ENCODE measurements around the gene TMEM109. TPM values are rescaled to one million over a fixed set of nuclear protein-coding genes. Genes with fewer than 3 reads are reported as not detected.

Gene TMEM109
- total RNA-seq, 1 experiment from 2014 or later, result 26.8 TPM

DNA sequence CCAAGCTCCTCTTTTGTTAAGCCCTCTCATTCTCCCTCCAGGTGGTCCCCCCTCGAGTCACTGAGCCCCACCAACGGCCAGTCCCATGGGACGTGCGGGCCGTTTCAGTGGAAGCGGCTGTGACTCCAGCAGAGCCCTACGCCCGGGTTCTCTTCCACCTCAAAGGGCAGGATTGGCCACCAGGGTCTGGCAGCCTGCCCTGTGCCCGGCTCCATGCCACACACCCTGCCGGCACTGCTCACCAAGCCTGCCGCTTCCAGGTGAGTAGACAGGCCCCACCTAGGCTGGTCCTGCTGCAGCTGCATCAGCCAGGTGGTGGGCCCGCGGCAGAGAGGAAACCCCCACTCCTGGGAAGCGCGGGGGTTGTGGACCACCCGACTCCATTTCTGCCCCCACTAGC, 13.6 kb downstream of the TMEM109 start:
- Mint-ChIP-seq H3K27ac (no peak overlapping the region), H3K36me3 (peaks cover 19% of the 10 kb centered on the region), H3K27me3 (ENCODE audit: low read depth) (no peaks in the 10 kb centered on the region; the same call in 1 of the 2 replicates), H3K4me3 (no peak overlapping the region), H3K9me3 (no peaks in the 10 kb centered on the region), H3K4me1 (peaks cover 20% of the 10 kb centered on the region)
- ChIA-PET CTCF (interaction anchor here (2.0 kb wide), 1 partner anchor 12 kb away, joined by 4 read pairs; no protein-coding TSS in a partner anchor), POLR2A (no interaction called here)
- ATAC-seq (no peak), DNase-seq (ENCODE audit: low spot score) (no peak)
- TF ChIP-seq, protein P1, sequence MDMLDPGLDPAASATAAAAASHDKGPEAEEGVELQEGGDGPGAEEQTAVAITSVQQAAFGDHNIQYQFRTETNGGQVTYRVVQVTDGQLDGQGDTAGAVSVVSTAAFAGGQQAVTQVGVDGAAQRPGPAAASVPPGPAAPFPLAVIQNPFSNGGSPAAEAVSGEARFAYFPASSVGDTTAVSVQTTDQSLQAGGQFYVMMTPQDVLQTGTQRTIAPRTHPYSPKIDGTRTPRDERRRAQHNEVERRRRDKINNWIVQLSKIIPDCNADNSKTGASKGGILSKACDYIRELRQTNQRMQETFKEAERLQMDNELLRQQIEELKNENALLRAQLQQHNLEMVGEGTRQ (CRISPR knock-in tag; IDR thresholded peaks at IDR 0.05), result no peak
- TF ChIP-seq SP1 (CRISPR knock-in tag; conservative IDR thresholded peaks at IDR 0.05) (no peak), FOXK1 (CRISPR knock-in tag; IDR thresholded peaks at IDR 0.05) (no peak), ATF1 (CRISPR knock-in tag; IDR thresholded peaks at IDR 0.05) (no peak)
- TF ChIP-seq, protein P2, sequence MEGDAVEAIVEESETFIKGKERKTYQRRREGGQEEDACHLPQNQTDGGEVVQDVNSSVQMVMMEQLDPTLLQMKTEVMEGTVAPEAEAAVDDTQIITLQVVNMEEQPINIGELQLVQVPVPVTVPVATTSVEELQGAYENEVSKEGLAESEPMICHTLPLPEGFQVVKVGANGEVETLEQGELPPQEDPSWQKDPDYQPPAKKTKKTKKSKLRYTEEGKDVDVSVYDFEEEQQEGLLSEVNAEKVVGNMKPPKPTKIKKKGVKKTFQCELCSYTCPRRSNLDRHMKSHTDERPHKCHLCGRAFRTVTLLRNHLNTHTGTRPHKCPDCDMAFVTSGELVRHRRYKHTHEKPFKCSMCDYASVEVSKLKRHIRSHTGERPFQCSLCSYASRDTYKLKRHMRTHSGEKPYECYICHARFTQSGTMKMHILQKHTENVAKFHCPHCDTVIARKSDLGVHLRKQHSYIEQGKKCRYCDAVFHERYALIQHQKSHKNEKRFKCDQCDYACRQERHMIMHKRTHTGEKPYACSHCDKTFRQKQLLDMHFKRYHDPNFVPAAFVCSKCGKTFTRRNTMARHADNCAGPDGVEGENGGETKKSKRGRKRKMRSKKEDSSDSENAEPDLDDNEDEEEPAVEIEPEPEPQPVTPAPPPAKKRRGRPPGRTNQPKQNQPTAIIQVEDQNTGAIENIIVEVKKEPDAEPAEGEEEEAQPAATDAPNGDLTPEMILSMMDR (IDR thresholded peaks at IDR 0.05), result no peak

DNA sequence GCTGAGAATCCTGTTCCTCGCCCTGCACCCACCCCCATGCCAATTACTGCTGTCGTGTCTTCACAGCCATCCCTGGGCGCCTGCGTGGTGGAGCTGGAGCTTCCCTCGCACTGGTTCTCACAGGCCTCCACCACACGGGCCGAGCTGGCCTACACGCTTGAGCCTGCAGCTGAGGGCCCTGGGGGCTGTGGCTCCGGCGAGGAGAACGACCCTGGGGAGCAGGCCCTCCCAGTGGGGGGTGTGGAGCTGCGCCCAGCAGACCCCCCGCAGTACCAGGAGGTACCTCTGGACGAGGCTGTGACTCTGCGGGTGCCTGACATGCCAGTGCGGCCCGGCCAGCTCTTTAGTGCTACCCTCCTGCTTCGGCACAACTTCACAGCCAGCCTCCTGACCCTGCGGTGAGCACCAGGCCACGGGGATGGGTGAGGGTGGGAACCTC, 14.6 kb downstream of the TMEM109 start:
- no peak for TF ChIP-seq FOXK1 (CRISPR knock-in tag; IDR thresholded peaks at IDR 0.05)
- no peak for TF ChIP-seq NFATC4 (CRISPR knock-in tag; IDR thresholded peaks at IDR 0.05)
- no peak for TF ChIP-seq NFE2L1 (CRISPR knock-in tag; IDR thresholded peaks at IDR 0.05)
- TF ChIP-seq, protein P3, sequence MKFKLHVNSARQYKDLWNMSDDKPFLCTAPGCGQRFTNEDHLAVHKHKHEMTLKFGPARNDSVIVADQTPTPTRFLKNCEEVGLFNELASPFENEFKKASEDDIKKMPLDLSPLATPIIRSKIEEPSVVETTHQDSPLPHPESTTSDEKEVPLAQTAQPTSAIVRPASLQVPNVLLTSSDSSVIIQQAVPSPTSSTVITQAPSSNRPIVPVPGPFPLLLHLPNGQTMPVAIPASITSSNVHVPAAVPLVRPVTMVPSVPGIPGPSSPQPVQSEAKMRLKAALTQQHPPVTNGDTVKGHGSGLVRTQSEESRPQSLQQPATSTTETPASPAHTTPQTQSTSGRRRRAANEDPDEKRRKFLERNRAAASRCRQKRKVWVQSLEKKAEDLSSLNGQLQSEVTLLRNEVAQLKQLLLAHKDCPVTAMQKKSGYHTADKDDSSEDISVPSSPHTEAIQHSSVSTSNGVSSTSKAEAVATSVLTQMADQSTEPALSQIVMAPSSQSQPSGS (CRISPR knock-in tag; IDR thresholded peaks at IDR 0.05; ENCODE audit: borderline replicate concordance, low read depth), result no peak
- no peak for TF ChIP-seq TEAD1 (CRISPR knock-in tag; IDR thresholded peaks at IDR 0.05)
- TF ChIP-seq JAZF1 (CRISPR knock-in tag; IDR thresholded peaks at IDR 0.05), result no peak
- Mint-ChIP-seq H3K4me1 (peaks cover 16% of the 10 kb centered on the region), H3K27me3 (ENCODE audit: low read depth) (no peaks in the 10 kb centered on the region; the same call in 1 of the 2 replicates), H3K4me3 (no peak overlapping the region), H3K9me3 (no peaks in the 10 kb centered on the region), H3K36me3 (peaks cover 17% of the 10 kb centered on the region), H3K27ac (no peak overlapping the region)
- no peak for ATAC-seq
- ChIA-PET CTCF (interaction anchor here (1.2 kb wide), 1 partner anchor 29 kb away, joined by 3 read pairs; no protein-coding TSS in a partner anchor), POLR2A (no interaction called here)
- DNase-seq (ENCODE audit: low spot score), result no peak

DNA sequence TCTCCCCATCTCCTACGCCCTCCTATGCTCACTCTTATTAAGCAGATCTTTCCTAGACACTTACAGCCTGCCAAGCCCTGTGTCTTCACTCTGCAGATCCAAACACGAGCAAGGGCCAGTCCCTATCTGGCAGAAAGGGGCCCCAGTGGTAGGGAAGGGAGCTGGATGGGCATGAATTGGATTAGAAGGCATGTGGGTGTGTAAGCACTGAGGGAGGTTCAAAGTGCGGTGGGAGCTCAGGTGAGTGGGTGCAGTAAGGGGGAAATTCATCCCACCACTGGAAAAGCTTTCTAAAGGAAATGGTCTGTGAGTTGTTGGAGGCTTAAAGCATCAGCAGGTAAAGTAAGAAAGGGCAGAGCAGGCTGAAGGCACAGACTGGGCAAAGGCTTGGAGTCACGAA, 15.8 kb downstream of the TMEM109 start:
- H3K27ac Mint-ChIP-seq, result no peak overlapping the region
- ChIA-PET POLR2A (interaction anchor here (0.6 kb wide), 1 partner anchor 11 kb away, joined by 4 read pairs; no protein-coding TSS in a partner anchor), CTCF (interaction anchor here (1.2 kb wide), 1 partner anchor 30 kb away, joined by 3 read pairs; no protein-coding TSS in a partner anchor)
- H3K36me3 Mint-ChIP-seq, result peaks cover 17% of the 10 kb centered on the region
- H3K9me3 Mint-ChIP-seq, result no peaks in the 10 kb centered on the region
- peaks cover 13% of the 10 kb centered on the region for H3K4me1 Mint-ChIP-seq
- DNase-seq (ENCODE audit: low spot score) (no peak), ATAC-seq (no peak)
- no peaks in the 10 kb centered on the region; the same call in 1 of the 2 replicates for H3K27me3 Mint-ChIP-seq (ENCODE audit: low read depth)
- no peak overlapping the region for H3K4me3 Mint-ChIP-seq
- TF ChIP-seq CREM (CRISPR knock-in tag; IDR thresholded peaks at IDR 0.05) (no peak), CBFB (CRISPR knock-in tag; IDR thresholded peaks at IDR 0.05; ENCODE audit: low read depth) (no peak), ZNF423 (CRISPR knock-in tag; IDR thresholded peaks at IDR 0.05) (no peak), ELF4 (CRISPR knock-in tag; IDR thresholded peaks at IDR 0.05; ENCODE audit: low read depth) (no peak), ZNF138 (CRISPR knock-in tag; conservative IDR thresholded peaks at IDR 0.05) (no peak), TP53 (CRISPR knock-in tag; IDR thresholded peaks at IDR 0.05) (no peak), TEAD4 (CRISPR knock-in tag; IDR thresholded peaks at IDR 0.05) (no peak), ZNF396 (CRISPR knock-in tag; IDR thresholded peaks at IDR 0.05; ENCODE audit: borderline replicate concordance) (no peak), JUN (CRISPR knock-in tag; IDR thresholded peaks at IDR 0.05) (no peak)
- TF ChIP-seq, protein P4, sequence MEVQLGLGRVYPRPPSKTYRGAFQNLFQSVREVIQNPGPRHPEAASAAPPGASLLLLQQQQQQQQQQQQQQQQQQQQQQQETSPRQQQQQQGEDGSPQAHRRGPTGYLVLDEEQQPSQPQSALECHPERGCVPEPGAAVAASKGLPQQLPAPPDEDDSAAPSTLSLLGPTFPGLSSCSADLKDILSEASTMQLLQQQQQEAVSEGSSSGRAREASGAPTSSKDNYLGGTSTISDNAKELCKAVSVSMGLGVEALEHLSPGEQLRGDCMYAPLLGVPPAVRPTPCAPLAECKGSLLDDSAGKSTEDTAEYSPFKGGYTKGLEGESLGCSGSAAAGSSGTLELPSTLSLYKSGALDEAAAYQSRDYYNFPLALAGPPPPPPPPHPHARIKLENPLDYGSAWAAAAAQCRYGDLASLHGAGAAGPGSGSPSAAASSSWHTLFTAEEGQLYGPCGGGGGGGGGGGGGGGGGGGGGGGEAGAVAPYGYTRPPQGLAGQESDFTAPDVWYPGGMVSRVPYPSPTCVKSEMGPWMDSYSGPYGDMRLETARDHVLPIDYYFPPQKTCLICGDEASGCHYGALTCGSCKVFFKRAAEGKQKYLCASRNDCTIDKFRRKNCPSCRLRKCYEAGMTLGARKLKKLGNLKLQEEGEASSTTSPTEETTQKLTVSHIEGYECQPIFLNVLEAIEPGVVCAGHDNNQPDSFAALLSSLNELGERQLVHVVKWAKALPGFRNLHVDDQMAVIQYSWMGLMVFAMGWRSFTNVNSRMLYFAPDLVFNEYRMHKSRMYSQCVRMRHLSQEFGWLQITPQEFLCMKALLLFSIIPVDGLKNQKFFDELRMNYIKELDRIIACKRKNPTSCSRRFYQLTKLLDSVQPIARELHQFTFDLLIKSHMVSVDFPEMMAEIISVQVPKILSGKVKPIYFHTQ (CRISPR knock-in tag; IDR thresholded peaks at IDR 0.05), result no peak
- TF ChIP-seq, protein P5, sequence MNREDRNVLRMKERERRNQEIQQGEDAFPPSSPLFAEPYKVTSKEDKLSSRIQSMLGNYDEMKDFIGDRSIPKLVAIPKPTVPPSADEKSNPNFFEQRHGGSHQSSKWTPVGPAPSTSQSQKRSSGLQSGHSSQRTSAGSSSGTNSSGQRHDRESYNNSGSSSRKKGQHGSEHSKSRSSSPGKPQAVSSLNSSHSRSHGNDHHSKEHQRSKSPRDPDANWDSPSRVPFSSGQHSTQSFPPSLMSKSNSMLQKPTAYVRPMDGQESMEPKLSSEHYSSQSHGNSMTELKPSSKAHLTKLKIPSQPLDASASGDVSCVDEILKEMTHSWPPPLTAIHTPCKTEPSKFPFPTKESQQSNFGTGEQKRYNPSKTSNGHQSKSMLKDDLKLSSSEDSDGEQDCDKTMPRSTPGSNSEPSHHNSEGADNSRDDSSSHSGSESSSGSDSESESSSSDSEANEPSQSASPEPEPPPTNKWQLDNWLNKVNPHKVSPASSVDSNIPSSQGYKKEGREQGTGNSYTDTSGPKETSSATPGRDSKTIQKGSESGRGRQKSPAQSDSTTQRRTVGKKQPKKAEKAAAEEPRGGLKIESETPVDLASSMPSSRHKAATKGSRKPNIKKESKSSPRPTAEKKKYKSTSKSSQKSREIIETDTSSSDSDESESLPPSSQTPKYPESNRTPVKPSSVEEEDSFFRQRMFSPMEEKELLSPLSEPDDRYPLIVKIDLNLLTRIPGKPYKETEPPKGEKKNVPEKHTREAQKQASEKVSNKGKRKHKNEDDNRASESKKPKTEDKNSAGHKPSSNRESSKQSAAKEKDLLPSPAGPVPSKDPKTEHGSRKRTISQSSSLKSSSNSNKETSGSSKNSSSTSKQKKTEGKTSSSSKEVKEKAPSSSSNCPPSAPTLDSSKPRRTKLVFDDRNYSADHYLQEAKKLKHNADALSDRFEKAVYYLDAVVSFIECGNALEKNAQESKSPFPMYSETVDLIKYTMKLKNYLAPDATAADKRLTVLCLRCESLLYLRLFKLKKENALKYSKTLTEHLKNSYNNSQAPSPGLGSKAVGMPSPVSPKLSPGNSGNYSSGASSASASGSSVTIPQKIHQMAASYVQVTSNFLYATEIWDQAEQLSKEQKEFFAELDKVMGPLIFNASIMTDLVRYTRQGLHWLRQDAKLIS (CRISPR knock-in tag; IDR thresholded peaks at IDR 0.05; ENCODE audit: borderline replicate concordance), result no peak
- TF ChIP-seq, protein P6, sequence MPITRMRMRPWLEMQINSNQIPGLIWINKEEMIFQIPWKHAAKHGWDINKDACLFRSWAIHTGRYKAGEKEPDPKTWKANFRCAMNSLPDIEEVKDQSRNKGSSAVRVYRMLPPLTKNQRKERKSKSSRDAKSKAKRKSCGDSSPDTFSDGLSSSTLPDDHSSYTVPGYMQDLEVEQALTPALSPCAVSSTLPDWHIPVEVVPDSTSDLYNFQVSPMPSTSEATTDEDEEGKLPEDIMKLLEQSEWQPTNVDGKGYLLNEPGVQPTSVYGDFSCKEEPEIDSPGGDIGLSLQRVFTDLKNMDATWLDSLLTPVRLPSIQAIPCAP (CRISPR knock-in tag; IDR thresholded peaks at IDR 0.05), result no peak
